Gastroesophageal sphincter (tissue), 3 donors: ENCODE measurements around the gene RAD51B.

Experiments
- CTCF ChIP-seq, 4 experiments: fragments of 200-600 bp in 2 of 4; fragments of 450-650 bp in 2 of 4; sonication (generic) in 1 of 4; IDR thresholded peaks; one replicate each; pipeline ENCODE4 v1.5.1; 2017 to 2019; ENCODE audit warnings: antibody characterized with exemption in 4 of 4, mild to moderate bottlenecking in 2 of 4, moderate library complexity in 2 of 4
- POLR2A ChIP-seq, 2 donors: fragments of 450-650 bp; IDR thresholded peaks; one replicate each; pipeline ENCODE4 v1.6.1; 2017; ENCODE audit warnings: antibody characterized with exemption in 2 of 2, mild to moderate bottlenecking in 2 of 2, moderate library complexity in 1 of 2
- POLR2AphosphoS5 ChIP-seq: sonication (generic); formaldehyde crosslinking; IDR thresholded peaks from one replicate; pipeline ENCODE4 v1.6.1; 2017; ENCODE audit warnings: antibody characterized with exemption

- no peak for TF ChIP-seq CTCF (IDR thresholded peaks at IDR 0.05)
- no peak for TF ChIP-seq POLR2A (IDR thresholded peaks at IDR 0.05)
- TF ChIP-seq POLR2AphosphoS5 = no peak
These were observed 358.1 kb downstream of the RAD51B start for GRCh38 chr14:68177728-68178127.
